Esophagus squamous epithelium (tissue), 4 donors: ENCODE measurements around the gene CALN1.

Source experiments
- CTCF ChIP-seq, 6 experiments: fragments of 450-650 bp in 4 of 6; fragments of 200-600 bp in 2 of 6; sonication (generic) in 2 of 6; IDR thresholded peaks; one replicate each; pipeline ENCODE4 v1.5.1; 2016 to 2019; ENCODE audit warnings: antibody characterized with exemption in 6 of 6, mild to moderate bottlenecking in 4 of 6, moderate library complexity in 4 of 6
- POLR2A ChIP-seq, 4 donors: fragments of 450-650 bp; IDR thresholded peaks; one replicate each; pipeline ENCODE4 v1.6.1; 2017; ENCODE audit warnings: antibody characterized with exemption in 4 of 4, mild to moderate bottlenecking in 4 of 4, moderate library complexity in 3 of 4

DNA sequence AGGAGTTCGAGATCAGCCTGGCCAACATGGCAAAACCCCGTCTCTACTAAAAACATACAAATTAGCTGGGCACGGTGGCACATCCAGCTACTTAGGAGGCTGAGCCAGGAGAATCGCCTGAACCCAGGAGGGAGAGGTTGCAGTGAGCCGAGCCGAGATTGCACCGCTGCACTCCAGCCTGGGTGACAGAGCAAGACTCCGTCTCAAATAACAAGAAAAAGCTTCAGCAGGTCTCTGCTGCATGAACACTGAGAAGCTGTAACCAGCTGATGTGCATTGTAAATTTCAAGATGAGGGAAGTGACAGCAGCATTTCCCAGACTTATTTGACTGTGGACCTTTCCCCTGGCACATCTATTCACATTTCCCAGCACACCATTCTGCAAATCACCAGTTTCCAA lies 222.0 kb downstream of the CALN1 start:
- TF ChIP-seq CTCF (IDR thresholded peaks at IDR 0.05) (no peak), POLR2A (IDR thresholded peaks at IDR 0.05) (no peak)
